ENCODE measurements around the gene MMP10.

GRCh38 chr11:102783720-102784119 is 3.3 kb upstream of the MMP10 start:
- TF ChIP-seq, protein P1, sequence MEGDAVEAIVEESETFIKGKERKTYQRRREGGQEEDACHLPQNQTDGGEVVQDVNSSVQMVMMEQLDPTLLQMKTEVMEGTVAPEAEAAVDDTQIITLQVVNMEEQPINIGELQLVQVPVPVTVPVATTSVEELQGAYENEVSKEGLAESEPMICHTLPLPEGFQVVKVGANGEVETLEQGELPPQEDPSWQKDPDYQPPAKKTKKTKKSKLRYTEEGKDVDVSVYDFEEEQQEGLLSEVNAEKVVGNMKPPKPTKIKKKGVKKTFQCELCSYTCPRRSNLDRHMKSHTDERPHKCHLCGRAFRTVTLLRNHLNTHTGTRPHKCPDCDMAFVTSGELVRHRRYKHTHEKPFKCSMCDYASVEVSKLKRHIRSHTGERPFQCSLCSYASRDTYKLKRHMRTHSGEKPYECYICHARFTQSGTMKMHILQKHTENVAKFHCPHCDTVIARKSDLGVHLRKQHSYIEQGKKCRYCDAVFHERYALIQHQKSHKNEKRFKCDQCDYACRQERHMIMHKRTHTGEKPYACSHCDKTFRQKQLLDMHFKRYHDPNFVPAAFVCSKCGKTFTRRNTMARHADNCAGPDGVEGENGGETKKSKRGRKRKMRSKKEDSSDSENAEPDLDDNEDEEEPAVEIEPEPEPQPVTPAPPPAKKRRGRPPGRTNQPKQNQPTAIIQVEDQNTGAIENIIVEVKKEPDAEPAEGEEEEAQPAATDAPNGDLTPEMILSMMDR (IDR thresholded peaks at IDR 0.05; ENCODE audit: extremely low read depth in 1 of 2, insufficient read depth in 1 of 2, low read depth in 1 of 2, low read length in 2 of 2): no peak
- TF ChIP-seq POLR2AphosphoS5 (IDR thresholded peaks at IDR 0.05; ENCODE audit: insufficient read depth, low read depth, low read length) (no peak), EZH2 (IDR thresholded peaks at IDR 0.05; ENCODE audit: borderline replicate concordance, low read depth, low read length, severe bottlenecking) (no peak)

Data from endothelial cell of umbilical vein (primary cell).